ENCODE results near the gene CCM2. TPM values are rescaled to one million over a fixed set of nuclear protein-coding genes. Genes with fewer than 3 reads are reported as not detected.

The CCM2 gene
- total RNA-seq, 1 experiment from 2014 or later = 62.9 TPM

DNA sequence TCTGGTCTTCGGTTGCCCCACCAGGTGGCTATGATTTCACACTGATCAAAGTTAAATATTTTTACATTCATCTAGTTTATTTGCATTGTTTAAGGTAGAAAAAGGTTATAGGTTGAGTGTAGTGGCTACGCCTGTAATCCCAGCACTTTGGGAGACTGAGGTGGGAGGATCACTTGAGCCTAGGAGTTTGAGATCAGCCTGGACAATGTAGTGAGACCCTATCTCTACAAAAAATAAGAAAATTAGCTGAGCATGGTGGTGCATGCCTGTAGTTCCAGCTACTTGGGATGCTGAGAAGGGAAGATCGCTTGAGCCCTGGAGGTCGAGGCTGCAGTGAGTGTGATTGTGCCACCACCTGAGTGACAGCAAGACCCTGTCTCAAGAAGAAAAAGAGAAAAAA, 3.8 kb downstream of the CCM2 start:
- Mint-ChIP-seq H3K9me3 (ENCODE audit: low read depth, unreplicated experiment) (no peaks in the 10 kb centered on the region), H3K27me3 (ENCODE audit: unreplicated experiment) (no peaks in the 10 kb centered on the region), H3K4me1 (ENCODE audit: low read depth, unreplicated experiment) (peaks cover 14% of the 10 kb centered on the region), H3K4me3 (ENCODE audit: low read depth, unreplicated experiment) (no peak overlapping the region), H3K27ac (ENCODE audit: unreplicated experiment) (no peak overlapping the region), H3K36me3 (ENCODE audit: insufficient read depth, unreplicated experiment) (peaks cover 29% of the 10 kb centered on the region)
- CTCF ChIA-PET = no interaction called here
- TF ChIP-seq, protein P1, sequence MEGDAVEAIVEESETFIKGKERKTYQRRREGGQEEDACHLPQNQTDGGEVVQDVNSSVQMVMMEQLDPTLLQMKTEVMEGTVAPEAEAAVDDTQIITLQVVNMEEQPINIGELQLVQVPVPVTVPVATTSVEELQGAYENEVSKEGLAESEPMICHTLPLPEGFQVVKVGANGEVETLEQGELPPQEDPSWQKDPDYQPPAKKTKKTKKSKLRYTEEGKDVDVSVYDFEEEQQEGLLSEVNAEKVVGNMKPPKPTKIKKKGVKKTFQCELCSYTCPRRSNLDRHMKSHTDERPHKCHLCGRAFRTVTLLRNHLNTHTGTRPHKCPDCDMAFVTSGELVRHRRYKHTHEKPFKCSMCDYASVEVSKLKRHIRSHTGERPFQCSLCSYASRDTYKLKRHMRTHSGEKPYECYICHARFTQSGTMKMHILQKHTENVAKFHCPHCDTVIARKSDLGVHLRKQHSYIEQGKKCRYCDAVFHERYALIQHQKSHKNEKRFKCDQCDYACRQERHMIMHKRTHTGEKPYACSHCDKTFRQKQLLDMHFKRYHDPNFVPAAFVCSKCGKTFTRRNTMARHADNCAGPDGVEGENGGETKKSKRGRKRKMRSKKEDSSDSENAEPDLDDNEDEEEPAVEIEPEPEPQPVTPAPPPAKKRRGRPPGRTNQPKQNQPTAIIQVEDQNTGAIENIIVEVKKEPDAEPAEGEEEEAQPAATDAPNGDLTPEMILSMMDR (IDR thresholded peaks at IDR 0.05; ENCODE audit: unreplicated experiment) = no peak
- intact Hi-C loops (cut with micrococcal nuclease; ENCODE audit: unreplicated experiment) = loop anchor here (5.0 kb wide), 1 partner anchor 109 kb away; the partner anchor contains the start of gene TBRG4
- DNase-seq = no peak
- no TSS peak for BruUV-seq (replicated peaks)

DNA sequence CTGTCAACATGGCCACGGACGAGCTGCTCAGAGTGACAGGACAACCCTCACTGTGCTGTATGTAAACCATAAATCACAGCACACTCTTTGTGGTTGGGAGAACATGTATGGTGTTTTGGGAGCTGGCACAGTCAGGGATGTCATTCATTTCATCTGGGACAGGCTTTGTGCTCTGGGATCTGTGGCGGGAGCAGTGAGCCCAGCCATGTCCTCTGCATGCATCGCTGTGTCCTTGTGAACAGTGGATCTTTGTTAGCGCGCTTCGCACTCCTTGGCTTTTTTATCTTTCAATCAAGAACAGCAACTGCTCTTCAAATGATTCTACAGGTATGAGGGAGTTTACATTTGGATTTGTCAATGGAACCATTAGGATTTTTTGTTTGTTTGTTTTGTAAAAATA, 7.1 kb downstream of the CCM2 start:
- Mint-ChIP-seq H3K36me3 (ENCODE audit: insufficient read depth, unreplicated experiment) (peaks cover 18% of the 10 kb centered on the region), H3K27me3 (ENCODE audit: unreplicated experiment) (no peaks in the 10 kb centered on the region), H3K27ac (ENCODE audit: unreplicated experiment) (no peak overlapping the region), H3K9me3 (ENCODE audit: low read depth, unreplicated experiment) (no peaks in the 10 kb centered on the region), H3K4me1 (ENCODE audit: low read depth, unreplicated experiment) (no peaks in the 10 kb centered on the region), H3K4me3 (ENCODE audit: low read depth, unreplicated experiment) (no peak overlapping the region)
- CTCF ChIA-PET = no interaction called here
- no peak for DNase-seq
- TF ChIP-seq, protein P1 (IDR thresholded peaks at IDR 0.05; ENCODE audit: unreplicated experiment) = no peak
- no TSS peak for BruUV-seq (replicated peaks)
- intact Hi-C loops (cut with micrococcal nuclease; ENCODE audit: unreplicated experiment) = no loop called here

DNA sequence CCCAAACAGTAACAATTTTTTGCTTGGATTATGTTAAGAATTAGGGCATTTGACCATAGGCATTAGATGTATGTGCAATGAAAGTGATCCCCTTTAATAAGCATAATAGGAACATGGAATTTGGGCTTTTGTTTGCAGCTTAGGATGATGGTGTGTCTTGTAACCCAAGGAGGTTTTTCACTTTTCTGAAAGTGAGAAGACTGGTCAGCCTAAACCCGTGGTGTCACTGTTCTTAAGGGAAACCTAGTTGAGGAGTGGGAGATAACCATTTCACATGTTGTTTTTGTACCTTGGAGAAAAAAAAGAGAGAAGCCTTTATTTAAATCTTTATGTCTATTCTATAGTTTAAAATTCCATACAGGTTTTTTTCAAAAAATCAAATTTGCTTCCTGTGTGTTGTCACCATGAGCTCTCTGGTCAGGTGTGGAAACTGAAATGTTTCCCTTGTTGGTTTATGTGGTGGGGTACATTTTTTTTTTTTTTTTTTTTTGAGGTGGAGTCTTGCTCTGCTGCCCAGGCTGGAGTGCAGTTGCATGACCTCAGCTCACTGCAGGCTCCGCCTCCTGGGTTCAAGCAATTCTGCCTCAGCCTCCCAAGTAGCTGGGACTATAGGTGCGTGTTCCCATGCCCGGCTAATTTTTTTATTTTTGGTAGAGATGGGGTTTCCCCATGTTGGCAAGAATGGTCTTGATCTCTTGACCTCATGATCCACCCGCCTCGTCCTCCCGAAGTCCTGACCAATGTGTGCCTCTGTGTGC, 7.7 kb downstream of the CCM2 start:
- Mint-ChIP-seq H3K4me1 (ENCODE audit: low read depth, unreplicated experiment) (no peaks in the 10 kb centered on the region), H3K9me3 (ENCODE audit: low read depth, unreplicated experiment) (no peaks in the 10 kb centered on the region), H3K27ac (ENCODE audit: unreplicated experiment) (no peak overlapping the region), H3K4me3 (ENCODE audit: low read depth, unreplicated experiment) (no peak overlapping the region), H3K27me3 (ENCODE audit: unreplicated experiment) (no peaks in the 10 kb centered on the region), H3K36me3 (ENCODE audit: insufficient read depth, unreplicated experiment) (peaks cover 18% of the 10 kb centered on the region)
- TF ChIP-seq, protein P1 (IDR thresholded peaks at IDR 0.05; ENCODE audit: unreplicated experiment) = no peak
- DNase-seq = no peak
- intact Hi-C loops (cut with micrococcal nuclease; ENCODE audit: unreplicated experiment) = no loop called here
- CTCF ChIA-PET = no interaction called here
- no TSS peak for BruUV-seq (replicated peaks)

DNA sequence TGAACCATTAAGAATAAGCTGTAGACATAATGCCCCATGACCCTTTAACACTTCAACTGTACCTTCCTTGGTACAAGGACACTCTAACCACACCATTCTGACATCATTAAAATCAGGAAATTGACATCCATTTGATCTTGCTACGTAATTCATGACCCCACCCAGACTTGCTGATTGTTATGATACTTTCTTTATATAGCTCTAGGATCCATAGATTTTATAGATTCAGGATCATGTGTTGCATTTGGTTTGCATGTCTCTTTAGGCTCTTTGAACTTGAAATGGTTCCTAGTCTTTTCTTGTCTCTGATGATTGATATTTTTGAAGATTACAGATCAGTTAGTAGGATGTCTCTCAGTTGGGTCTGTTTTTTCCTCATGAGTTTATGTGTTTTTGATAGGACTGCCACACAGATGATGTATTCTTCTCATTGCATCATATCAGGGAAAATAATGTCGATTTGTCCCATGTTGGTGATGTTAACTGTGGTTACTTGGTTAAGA, 13.5 kb downstream of the CCM2 start:
- no peak overlapping the region for H3K4me3 Mint-ChIP-seq (ENCODE audit: low read depth, unreplicated experiment)
- DNase-seq = no peak
- BruUV-seq (replicated peaks) = no TSS peak
- intact Hi-C loops (cut with micrococcal nuclease; ENCODE audit: unreplicated experiment) = no loop called here
- TF ChIP-seq, protein P1 (IDR thresholded peaks at IDR 0.05; ENCODE audit: unreplicated experiment) = no peak
- H3K27me3 Mint-ChIP-seq (ENCODE audit: unreplicated experiment) = no peaks in the 10 kb centered on the region
- peaks cover 18% of the 10 kb centered on the region for H3K36me3 Mint-ChIP-seq (ENCODE audit: insufficient read depth, unreplicated experiment)
- no peak overlapping the region for H3K27ac Mint-ChIP-seq (ENCODE audit: unreplicated experiment)
- H3K9me3 Mint-ChIP-seq (ENCODE audit: low read depth, unreplicated experiment) = no peaks in the 10 kb centered on the region
- CTCF ChIA-PET = interaction anchor here (1.0 to 1.8 kb wide), 3 partner anchors 14 to 63 kb away, joined by 3 to 6 read pairs (median 3); no protein-coding TSS in a partner anchor
- no peaks in the 10 kb centered on the region for H3K4me1 Mint-ChIP-seq (ENCODE audit: low read depth, unreplicated experiment)
